Glutamatergic neuron (in vitro differentiated cells): ENCODE data around the gene PKP4. TPM values are rescaled to one million over a fixed set of nuclear protein-coding genes. Genes with fewer than 3 reads are reported as not detected.

Experiments used
- DNase-seq: peaks from one replicate; pipeline ENCODE4 v3.0.0; 2022
- H3K27ac Mint-ChIP-seq: one replicate; pipeline ENCODE4 v1.8.0; 2020; ENCODE audit warnings: mild to moderate bottlenecking, mixed read lengths, inconsistent platforms; ENCODE audit not compliant: unreplicated experiment
- H3K27me3 Mint-ChIP-seq: one replicate; pipeline ENCODE4 v1.8.0; 2020; ENCODE audit warnings: mild to moderate bottlenecking, moderate library complexity, mixed read lengths, inconsistent platforms; ENCODE audit not compliant: unreplicated experiment
- H3K36me3 Mint-ChIP-seq: one replicate; pipeline ENCODE4 v1.8.0; 2020; ENCODE audit warnings: mild to moderate bottlenecking, mixed read lengths, inconsistent platforms; ENCODE audit not compliant: unreplicated experiment
- H3K4me1 Mint-ChIP-seq: one replicate; pipeline ENCODE4 v1.8.0; 2020; ENCODE audit warnings: mild to moderate bottlenecking, low read depth, mixed read lengths, inconsistent platforms; ENCODE audit not compliant: unreplicated experiment
- H3K4me3 Mint-ChIP-seq: one replicate; pipeline ENCODE4 v1.8.0; 2020; ENCODE audit warnings: mild to moderate bottlenecking, mixed read lengths, inconsistent platforms; ENCODE audit not compliant: unreplicated experiment
- H3K9me3 Mint-ChIP-seq: one replicate; pipeline ENCODE4 v1.8.0; 2020; ENCODE audit warnings: mild to moderate bottlenecking, moderate library complexity, mixed read lengths, inconsistent platforms; ENCODE audit not compliant: unreplicated experiment
- total RNA-seq: library from RNA; stranded (reverse); fragmentation: NEBNext Ultra II Directional; extraction: Animal tissue kit (Norgen Biotek cat#: 25700); gene quantifications from one replicate; pipeline ENCODE4 v1.2.1, GENCODE V29; 2021; ENCODE audit not compliant: unreplicated experiment
- TF ChIP-seq, protein P1 (sequence below): fragments of 200-600 bp; sonication (generic); IDR thresholded peaks from one replicate; pipeline ENCODE4 v1.5.0; 2021; ENCODE audit not compliant: partially characterized antibody, unreplicated experiment

The PKP4 gene
- total RNA-seq, 1 donor from 2014 or later, result 25.0 TPM

DNA sequence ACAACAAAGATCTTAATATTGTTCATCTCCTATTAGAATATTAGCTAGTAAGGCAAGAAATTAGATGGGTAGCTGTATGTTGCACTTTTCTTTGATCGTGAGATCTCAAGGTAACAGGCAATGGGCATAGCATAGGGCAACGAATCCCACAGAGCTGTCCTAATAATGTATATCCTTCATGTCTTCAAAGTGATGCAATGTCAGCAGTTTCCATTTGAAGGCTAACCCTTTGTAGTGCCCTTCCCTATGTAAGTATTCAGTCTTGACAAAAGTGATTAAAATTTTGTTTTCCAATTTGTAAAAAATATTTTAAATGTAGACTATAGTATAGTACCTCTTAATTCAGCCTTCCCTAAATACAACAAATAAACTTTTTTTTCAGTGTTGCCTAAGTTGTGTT lies 112.5 kb downstream of the PKP4 start:
- Mint-ChIP-seq H3K36me3 (peaks cover 17% of the 10 kb centered on the region), H3K27ac (no peak overlapping the region)

GRCh38 chr2:158570869-158571268 lies 114.1 kb downstream of the PKP4 start:
- no peak overlapping the region for H3K27ac Mint-ChIP-seq
- peaks cover 17% of the 10 kb centered on the region for H3K36me3 Mint-ChIP-seq
- H3K27me3 Mint-ChIP-seq, result no peaks in the 10 kb centered on the region
- H3K4me1 Mint-ChIP-seq, result no peaks in the 10 kb centered on the region
- H3K4me3 Mint-ChIP-seq, result no peak overlapping the region
- no peaks in the 10 kb centered on the region for H3K9me3 Mint-ChIP-seq
- no peak for DNase-seq
- TF ChIP-seq, protein P1, sequence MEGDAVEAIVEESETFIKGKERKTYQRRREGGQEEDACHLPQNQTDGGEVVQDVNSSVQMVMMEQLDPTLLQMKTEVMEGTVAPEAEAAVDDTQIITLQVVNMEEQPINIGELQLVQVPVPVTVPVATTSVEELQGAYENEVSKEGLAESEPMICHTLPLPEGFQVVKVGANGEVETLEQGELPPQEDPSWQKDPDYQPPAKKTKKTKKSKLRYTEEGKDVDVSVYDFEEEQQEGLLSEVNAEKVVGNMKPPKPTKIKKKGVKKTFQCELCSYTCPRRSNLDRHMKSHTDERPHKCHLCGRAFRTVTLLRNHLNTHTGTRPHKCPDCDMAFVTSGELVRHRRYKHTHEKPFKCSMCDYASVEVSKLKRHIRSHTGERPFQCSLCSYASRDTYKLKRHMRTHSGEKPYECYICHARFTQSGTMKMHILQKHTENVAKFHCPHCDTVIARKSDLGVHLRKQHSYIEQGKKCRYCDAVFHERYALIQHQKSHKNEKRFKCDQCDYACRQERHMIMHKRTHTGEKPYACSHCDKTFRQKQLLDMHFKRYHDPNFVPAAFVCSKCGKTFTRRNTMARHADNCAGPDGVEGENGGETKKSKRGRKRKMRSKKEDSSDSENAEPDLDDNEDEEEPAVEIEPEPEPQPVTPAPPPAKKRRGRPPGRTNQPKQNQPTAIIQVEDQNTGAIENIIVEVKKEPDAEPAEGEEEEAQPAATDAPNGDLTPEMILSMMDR, result no peak

More for the DNA sequence above, 112.5 kb downstream of the PKP4 start:
- H3K4me1 Mint-ChIP-seq, result no peaks in the 10 kb centered on the region
- TF ChIP-seq, protein P1, result no peak
- no peak overlapping the region for H3K4me3 Mint-ChIP-seq
- DNase-seq, result no peak
- no peaks in the 10 kb centered on the region for H3K27me3 Mint-ChIP-seq
- no peaks in the 10 kb centered on the region for H3K9me3 Mint-ChIP-seq

GRCh38 chr2:158573739-158574138 lies 117.0 kb downstream of the PKP4 start:
- Mint-ChIP-seq H3K4me1 (no peaks in the 10 kb centered on the region), H3K27ac (no peak overlapping the region), H3K27me3 (no peaks in the 10 kb centered on the region), H3K9me3 (no peaks in the 10 kb centered on the region), H3K4me3 (no peak overlapping the region), H3K36me3 (peaks cover 17% of the 10 kb centered on the region)
- TF ChIP-seq, protein P1, result no peak
- DNase-seq, result no peak

GRCh38 chr2:158575051-158575635 lies 118.4 kb downstream of the PKP4 start:
- Mint-ChIP-seq H3K4me3 (no peak overlapping the region), H3K36me3 (peaks cover 17% of the 10 kb centered on the region), H3K9me3 (no peaks in the 10 kb centered on the region), H3K4me1 (no peaks in the 10 kb centered on the region), H3K27ac (no peak overlapping the region), H3K27me3 (no peaks in the 10 kb centered on the region)
- TF ChIP-seq, protein P1, result no peak
- no peak for DNase-seq

DNA sequence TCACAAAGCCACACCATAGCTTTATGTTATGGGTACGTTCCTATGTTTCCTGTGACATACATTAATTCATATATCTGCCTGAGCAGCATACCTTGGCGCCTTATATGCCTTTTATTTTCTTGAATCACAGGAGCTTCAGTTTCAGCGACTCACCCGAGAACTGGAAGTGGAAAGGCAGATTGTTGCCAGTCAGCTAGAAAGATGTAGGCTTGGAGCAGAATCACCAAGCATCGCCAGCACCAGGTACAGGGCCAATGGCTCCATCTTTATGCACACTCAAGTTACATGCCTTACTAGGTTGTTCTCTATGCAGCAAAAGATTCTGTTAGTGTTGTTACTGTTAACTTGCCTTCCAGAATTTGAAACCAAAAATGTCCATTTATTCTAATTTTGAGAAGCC lies 120.4 kb downstream of the PKP4 start:
- Mint-ChIP-seq H3K27ac (no peak overlapping the region), H3K4me1 (no peaks in the 10 kb centered on the region), H3K36me3 (peaks cover 3% of the 10 kb centered on the region), H3K9me3 (no peaks in the 10 kb centered on the region), H3K27me3 (no peaks in the 10 kb centered on the region), H3K4me3 (no peak overlapping the region)
- TF ChIP-seq, protein P1, result no peak
- no peak for DNase-seq
